GM18909 (cell line): ENCODE measurements around the gene UCHL3.

Experiments used
- ATAC-seq: cut with Tn5 transposase; IDR thresholded peaks from one replicate; pipeline ENCODE4 v1.9.1; 2021; ENCODE audit warnings: mild to moderate bottlenecking; ENCODE audit not compliant: unreplicated experiment, poor library complexity

UCHL3 gene

DNA sequence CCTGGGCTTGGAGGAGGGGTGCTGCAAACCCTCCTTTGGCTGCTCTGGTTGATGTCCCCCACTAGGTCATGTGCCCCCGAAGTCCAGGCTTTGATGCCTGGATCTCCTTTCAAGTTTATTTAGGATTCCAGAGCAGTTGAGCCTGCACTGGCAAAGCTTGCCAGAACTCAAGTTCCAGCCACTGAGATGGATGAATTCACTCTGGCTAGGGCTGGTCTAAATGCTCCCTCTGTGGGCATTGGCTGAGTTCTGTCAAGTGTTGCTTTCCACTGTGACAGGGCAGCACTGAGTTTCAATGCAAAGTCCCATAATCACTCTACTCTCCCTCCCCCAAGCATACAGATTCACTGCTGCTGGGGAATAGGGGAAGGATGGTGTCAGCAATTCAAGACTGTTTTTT, 68.7 kb downstream of the UCHL3 start:
- no peak for ATAC-seq

DNA sequence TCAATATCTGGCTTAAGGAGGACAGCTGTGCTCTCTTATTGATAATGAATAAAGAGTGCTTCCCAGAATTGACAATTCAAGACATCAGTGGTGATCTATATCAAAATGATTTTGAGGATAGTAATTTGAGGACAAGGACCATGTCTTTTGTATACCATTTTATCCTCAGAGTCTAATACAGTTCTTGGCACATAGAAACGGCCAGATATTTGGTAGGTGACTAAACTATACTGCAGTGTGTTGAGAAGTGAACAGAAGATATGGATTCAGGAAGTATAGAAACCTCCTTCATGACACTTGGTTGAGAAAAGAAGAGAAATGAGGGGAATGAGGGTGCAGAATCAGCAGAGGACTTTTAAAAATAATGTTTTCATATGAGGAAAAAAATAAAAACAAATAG, 70.4 kb downstream of the UCHL3 start:
- no peak for ATAC-seq

DNA sequence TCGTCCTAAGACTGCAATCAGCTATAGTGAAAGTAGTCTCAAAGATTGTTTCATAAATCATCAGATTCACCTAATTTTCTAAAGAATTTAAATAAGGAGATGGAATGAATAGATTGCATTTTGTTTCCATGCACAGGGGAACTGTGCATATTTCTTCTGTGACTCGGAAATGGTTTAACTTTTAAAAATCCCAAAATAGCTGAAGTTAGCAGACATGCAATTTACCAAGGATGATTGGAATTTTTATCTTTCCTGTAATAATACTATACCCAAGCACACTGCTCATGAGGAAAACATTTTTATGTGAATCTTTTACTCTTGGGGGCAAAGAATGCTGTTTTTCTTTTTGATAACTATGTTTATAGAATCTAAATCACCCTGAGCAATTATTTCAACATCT, 71.6 kb downstream of the UCHL3 start:
- ATAC-seq, result no peak

DNA sequence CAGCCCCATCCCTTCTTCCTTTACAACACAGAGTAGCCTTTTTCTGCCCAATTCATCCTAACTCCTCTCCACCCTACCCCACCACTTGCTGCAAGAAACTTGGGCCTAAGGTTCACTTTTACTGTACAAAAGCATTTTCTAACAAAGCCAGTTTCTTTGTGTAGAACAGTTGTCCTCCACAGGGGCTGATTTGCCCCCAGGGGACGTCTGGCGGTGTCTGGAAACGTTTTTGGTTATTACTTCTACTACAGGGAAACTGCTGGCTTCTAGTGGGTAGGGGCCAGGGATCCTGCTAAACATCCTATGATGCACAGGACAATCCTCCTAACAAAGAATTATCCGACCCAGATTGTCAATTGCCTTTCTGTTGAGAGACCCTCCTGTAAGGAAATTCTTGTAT, 79.2 kb downstream of the UCHL3 start:
- ATAC-seq, result no peak

DNA sequence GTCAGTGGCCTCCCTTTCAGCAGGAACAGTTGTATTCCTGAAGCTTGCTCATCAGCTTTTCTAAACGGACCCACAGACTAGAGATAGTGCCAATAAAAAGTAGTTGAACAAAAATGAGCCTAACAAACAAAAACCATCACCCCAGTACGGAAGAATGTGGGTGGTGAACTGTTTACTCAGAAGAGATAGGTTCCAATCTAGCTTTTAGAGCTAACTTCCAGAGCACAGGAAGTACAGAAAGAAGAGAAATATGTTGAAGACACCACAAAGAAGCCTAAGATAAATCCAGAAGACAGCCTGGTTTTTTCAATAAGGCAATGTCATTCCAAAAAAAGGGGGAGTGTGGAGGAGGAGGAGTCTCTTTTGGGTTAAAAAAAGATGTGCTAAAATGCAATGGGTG, 83.7 kb downstream of the UCHL3 start:
- no peak for ATAC-seq

DNA sequence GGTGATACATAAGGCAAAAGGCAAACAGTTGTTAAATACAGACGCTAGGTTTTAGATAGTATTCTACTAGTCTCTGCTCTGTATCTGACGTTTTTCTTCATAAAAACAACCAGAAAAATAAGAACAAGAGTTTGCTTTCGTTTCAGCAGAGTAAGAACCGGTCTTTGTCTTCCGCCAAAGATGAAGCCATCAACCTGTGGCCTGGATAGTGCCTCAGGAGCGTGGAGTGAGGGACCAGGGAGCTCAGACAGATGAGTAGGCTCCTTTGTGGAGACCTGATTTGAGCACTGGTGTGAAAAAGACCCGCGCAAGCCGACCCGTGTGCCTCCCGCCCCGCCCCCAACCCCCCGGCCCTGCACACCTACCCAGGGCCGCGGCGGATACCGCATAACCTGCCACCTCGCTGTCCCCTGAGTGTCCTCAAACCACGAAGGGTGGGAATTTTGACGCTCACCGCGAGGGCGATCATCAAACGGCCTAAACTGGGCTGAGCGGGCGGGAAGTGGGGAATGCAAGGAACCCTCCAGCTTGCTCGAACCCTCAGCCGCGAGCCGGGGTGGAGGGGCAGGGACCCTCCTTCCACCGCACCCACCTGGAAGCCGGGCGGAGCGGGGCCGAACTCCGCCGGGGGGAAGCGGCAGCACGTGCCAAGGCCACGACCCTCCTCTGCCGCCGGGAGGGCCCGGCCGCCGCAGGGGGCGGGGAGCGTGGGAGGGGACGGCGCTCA, 85.7 kb downstream of the UCHL3 start:
- ATAC-seq, result no peak

DNA sequence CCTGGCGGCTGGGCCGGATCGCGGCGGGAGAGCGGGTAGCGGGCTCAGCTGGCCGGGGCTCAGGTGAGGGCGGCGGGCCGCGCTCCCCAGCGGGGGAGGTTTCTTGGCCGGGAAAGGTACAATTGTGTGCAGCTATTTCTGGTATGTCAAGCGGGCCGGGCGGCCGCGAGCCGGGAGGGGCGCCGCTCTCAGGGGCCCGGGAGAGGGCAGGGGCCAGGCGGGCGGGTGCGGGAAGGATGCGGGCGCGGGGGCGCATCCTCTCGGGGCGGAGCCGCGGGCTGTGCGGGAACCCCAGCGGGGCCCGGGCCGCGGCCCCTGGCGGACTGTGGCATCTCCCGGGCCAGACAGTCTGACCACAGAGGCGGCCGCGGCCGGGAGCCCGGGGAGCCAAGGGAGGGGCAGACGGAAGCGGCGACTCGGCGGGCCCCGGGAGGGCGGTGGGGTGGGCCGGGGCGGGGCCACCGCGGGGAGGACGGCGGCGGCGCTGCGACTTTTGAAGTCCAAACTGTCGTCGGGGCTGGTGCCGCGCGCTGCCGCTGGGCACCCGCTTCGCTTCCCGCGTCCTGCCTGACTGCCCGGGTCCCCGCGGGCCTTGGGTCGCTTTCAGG, 86.3 kb downstream of the UCHL3 start, which contains the start of gene LMO7:
LMO7 (plus strand) TSS at position 503 of the 608 bp plus-strand sequence. CDS start 328 bp downstream, outside the sequence.
- peak; percentile 59 for ATAC-seq

DNA sequence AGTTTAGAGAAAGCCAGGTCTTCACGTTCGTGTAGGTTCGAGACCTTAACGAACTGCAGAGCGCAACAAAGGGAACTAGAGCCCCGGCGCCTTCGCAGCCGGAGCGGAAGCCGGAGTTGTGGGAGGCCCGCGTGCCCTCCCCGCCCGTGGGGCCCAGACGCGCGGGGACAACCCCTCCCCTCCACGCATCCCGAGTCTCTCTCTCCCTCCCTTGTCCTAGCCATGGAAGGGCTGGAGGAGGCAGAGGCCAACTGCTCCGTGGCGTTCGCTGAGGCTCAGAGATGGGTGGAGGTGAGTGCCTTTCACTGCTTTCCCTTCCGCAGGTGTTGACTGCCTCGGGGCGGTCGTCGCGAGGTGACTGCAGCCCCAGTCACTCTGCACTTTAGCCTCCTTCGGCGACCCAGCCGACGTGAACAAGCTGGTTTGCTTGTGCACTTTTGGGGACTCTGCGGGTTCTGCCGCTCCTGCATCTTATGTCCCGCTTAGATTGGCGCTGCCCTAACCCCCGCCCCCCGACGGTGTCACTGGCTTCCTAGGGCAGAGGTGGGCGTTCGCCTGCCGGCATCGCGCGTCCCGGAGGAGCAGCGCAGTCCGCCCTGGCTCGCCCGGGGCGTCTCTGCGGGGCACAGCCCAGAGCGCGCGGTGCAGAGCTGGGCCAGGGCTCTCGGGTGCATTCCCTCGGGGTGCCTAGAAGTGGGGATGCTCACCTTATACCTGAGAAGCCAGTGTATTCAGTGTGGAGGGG, 87.0 kb downstream of the UCHL3 start:
- ATAC-seq, result peak; percentile 66

DNA sequence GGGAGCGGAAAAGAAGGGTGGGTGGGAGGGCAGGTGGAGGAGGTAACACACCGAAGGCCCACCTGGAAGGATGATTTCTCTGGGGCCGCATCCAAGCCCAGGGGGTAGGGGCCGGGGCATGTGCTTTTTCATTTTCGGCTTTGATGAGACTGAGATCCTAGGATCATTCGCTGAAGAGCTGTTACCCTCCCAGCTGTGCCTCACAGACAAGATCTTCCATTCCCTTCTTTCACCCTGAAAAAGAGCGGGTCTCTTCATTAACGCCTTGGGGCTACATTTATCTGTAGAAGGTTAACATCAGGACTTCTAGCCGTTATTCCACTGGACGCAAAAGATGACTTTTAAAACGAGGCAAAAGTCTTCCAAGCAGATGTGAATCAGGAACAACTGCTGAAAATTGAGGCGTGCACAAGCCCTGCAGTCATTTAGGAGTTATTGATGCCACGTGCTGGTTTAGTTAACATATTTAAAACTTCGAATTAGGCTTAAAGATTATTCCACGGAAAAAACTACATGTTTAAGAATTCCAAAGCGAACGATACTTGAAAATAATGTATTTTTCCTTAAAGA, 87.7 kb downstream of the UCHL3 start:
- ATAC-seq, result no peak

DNA sequence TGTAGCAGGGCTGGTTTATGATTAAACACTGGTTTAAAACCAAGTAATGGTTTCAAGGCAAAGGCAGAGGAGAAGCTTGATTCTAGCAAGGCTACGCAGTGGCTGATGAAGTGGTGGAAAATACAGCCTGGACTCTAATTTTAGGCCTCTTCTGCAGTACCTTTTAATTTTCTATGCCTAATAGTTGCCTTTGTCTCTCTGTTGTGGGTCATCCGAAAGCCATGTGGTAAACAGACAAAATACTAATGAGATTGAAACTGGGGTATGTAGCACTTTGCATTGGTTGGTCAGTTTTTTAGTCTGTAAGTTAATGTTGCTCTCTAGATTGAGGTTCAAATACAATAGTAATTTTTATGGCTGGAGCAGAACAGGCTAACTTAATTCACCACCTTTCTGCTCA, 89.9 kb downstream of the UCHL3 start:
- ATAC-seq, result no peak

DNA sequence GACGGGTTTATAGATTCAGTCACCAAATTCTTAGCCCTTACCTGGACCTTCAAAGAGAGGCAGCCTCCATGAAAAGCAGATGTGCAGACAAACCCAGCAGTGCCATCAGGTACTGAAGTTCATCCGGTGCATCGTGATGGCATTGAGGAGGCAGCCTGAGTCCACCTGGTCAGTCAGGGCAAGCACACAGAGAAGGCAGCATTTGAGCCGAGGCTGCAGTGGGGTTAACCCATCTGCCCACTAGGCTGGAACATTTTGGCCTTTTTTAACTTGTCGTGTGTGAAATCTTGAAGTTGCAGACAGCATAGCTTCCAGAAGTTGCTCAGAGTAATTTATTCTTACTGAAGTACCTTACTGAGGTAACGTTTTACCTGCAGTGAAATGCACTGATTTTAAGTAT, 91.4 kb downstream of the UCHL3 start:
- ATAC-seq, result no peak

DNA sequence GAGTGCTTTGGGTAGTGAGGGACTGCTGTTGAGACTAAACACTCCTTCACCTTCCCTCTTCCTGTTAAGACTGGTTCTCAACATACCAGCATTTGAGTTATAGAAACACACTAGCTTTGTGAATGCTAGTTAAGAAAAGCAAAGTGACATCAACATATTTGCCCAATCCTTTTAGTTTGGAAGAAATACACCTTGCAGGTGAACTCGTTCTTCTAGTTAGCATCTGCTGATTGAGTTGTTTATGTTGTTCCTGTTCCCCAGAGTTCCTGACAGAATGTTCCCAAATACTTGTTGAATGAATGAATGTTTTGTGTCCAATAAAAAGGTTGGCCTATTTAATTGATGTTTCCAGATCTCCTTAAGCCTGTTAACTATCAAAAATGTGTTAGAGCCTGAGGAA, 93.6 kb downstream of the UCHL3 start:
- no peak for ATAC-seq

DNA sequence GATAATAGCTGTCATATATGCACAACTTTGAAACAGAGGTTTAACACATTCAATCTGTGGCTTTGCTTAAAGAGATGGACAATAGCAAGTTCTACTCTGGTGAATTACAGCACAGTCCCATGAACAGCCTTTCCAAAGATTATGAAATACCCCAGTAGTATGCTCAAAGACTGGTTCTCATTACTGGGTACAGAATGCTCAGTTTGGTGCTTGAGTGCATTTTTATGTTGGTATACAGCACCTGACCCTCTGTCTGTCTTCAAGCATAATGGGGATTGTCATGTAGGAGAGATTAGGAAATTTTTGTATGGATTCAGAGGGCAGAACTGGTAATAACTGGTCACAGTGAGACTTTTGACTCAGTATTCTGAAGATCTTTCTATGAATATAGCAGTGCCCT, 94.1 kb downstream of the UCHL3 start:
- ATAC-seq, result no peak

DNA sequence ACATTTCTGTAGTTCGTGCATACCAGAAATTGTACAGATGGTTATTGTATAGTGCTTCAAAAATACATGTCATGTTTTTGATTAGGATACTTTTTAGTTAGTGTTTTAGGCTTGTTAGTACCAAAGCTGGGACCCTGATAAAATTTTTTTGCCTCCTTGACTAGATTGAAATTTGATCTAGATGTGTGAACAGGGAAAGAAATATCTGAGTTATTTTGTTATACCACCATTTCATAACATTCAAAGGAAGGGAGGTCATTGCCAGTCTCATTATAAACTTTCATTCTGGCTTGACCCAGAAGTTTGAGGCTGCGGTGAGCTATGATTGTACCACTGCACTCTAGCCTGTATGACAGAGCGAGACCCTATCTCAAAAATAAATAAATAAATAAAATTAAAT, 95.5 kb downstream of the UCHL3 start:
- no peak for ATAC-seq

DNA sequence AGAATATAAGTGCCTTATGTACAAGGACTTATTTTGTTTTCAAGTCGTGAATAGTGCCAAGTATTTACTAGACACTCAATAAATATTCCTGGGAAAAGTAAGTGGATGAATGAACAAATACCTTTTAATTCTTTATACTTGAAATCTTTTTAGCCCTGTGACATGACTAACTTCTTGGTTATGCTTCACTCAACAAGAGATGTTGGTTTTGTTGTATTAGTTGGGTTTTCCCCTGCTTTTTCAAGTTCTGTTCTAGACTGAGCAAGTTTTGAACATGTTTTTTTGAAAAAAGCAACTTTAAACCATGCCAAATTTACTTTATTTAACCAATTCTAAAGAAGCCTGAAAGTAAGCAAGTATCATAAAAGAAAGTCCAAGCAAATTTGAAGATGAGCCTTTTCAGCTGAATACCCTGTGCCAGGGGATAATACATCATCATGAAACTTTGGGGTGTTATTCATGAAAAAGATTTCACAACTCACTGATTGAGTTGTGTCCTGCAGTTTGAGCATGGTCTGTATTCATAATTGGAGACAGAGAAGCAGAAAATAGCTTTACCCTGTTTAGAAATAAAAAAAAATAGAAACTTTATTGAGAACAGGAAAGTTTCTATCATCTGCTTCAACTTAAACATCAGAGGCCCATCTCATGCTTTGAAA, 97.7 kb downstream of the UCHL3 start:
- ATAC-seq, result peak; percentile 84

DNA sequence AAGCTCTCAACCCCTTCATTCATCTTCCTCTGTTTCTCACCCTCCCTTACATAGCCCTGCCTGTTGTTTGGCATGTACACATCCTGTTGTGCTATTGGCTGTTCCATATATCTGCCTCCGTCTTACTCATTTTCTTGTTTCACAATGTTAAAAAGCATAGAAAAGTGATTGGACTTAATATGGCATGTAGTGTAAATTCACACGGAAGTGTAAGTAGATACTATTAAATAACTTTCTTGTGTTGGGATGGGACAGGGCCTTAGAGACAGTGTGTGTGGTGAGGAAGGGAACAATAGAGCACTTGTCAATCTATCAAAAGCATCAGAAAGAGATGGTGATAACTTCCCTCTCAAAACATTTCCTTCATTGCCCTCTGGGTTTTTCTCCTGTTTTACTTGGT, 98.9 kb downstream of the UCHL3 start:
- ATAC-seq, result no peak

DNA sequence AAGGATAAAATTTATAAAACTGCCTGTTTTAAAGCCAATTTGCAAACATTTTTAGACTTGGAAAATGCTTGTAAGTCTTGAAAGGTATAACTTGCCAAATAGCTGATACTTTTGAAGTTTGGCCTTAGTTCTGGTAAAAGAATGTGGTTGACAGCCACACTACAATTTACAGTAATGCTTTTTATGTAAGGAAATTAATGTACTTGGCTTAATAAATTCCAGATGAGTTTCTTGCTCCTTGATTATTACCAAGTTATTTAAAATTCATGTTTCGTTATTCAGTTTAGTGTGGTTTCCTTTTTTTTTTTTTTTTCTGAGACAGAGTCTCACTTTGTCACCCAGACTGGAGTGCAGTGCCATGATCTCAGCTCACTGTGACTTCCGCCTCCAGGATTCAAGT, 101.4 kb downstream of the UCHL3 start:
- ATAC-seq, result no peak

DNA sequence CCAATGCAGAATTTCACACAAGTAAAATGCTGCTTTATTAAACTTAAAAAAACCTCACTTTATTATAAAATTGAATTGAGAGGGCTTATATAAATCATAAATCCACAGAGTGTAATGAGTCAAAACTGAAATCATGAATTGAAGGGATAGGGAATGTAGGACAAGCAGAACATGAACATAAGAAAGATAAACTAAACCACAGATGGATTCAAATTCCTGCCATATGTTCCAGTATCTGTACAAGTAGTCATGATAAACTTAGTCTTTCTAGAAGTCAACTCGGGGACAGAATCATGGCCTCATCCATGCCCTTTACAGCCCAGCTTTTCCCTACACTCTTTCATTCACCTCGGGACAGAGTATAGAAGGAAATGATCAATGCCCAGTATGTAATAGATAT, 103.1 kb downstream of the UCHL3 start:
- no peak for ATAC-seq
